NCI-H1930 (cell line): ENCODE data around the gene PTPRN2.
"Not testable (repeated sequence)": the region's sequence is repeated elsewhere in the genome, so short reads cannot be mapped to it uniquely, and the experiment has no call there.

Experiments
- DNase-seq, 2 experiments: peaks; one replicate each; lab custom pipeline; 2025; lab: John Stamatoyannopoulos, UW

The PTPRN2 gene

DNA sequence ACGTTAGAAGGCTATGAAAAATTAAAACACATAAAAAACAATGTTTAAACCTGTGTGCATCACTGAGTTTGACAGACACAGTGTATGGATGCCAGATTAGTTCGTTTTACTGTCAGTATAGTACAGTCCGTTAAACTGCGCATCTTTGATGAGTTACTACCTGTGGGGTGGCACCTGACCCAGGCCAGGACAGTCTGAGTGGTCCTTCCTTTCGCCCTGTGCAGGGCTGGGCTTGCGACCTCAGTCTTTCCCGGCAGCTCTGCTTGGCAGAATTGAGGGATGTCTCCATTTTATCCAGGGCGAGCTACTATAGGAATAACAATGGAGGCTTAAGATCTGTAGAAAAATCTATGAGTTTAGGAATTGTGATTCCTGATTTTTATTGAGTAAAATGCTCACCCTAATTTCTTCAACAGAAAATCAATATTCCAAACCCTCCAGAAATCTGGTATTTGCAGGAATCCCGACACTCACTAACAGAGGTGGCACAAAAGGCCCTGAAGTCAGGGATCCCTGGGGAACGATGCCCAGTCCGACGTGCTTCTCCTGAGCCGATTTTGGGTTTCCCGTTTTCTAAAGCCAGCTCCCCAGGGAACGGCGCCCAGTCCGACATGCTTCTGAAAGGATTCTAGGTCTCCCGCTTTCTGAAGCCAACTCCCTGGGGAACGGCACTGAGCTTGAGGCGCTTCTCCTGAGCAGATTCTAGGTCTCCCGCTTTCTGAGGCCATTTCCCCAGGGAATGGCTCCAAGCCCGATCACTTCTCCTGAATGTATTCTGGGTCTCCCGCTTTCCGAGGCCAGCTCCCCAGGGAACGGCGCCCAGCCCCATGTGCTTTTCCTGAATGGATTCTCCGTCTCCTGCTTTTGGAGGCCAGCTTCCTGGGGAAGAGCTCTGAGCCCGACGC, 873.2 kb downstream of the PTPRN2 start:
- no peak for DNase-seq

DNA sequence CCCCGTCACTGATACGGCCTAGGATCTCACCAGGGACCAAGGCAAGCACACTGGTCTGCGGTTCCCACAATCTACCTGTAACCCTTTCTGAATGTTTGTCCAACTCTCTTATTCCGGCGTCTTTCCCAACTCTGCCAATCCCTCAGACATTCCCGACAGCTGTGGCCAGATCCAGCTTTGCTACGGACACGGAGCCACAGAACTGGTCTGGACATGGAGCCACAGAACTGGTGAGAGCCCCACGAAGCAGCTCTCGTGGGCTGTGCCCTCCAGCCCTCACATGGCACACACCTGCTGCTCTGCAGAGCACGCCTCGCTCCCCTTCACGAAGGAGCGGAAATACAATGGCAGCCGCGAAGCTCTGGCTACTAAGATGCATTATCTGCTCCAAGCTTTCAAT, 874.0 kb downstream of the PTPRN2 start:
- DNase-seq, result no peak

DNA sequence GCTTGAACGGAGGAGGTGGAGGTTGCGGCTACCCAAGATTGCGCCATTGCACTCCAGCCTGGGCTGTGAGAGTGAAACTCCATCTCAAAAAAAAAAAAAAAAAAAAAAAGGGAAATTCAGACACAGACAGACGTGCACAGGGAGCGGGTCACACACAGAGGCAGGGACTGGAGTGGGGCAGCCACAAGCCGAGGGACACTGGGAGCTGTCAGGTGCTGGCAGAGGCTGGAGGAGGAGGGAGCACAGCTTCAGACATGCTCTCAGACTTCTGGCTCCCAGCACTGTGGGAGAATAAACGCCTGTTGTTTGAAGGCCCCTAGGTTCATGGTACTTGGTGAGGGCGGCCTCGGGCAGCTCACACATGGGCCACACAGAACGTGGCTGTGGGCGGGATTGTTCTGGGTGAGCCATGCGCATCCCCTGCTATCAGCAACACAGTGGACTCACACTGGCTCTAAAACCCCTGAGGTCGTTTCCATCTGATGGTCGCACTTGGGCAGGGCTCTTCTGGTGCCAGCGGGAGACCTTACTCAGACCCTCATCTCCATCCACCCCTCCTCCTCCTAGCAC, 874.9 kb downstream of the PTPRN2 start:
- no peak for DNase-seq

DNA sequence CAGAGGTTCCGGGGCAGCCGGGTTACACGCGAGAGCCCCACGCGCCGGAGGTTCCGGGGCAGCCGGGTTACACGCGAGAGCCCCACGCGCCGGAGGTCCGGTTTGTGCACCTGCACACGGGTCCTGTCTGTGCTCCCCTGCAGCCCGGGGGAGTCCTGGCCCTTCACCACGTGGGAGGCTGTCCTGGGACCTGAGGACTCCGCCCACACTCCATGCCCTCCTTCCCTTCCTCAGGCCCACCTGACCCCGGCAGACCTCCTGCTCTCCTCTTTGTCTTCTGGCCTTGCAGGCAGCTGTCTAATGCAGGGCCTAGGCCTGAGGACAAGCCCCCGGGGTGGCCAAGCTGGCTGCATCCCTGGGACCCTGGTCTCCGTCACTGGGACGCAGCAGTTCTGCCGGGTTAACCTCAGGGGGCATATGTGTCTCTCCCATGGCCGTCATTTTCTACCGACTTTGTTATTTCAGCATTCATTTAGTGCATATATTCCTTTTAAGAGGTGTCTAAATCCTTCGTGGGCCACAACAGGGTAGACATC, 876.2 kb downstream of the PTPRN2 start:
- DNase-seq, result no peak

DNA sequence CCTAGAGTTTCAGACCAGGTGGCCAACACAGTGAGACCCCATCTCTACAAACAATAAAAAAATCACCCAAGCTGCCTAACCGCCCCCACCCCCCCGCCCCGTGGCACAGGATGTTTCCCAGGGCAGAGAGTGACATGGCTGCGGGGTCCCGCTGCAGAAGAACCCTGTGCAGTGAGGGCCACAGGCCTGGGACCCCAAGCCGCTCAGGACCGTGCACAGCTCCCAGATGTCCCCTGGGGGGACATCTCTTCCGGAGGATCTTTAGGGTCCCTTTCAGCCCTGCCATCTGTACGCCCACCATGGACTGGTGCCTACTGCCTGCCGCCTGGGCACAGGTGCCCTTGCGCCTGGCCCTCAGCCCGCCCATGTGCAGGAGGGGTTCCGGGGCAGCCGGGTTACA, 877.2 kb downstream of the PTPRN2 start:
- no peak for DNase-seq

DNA sequence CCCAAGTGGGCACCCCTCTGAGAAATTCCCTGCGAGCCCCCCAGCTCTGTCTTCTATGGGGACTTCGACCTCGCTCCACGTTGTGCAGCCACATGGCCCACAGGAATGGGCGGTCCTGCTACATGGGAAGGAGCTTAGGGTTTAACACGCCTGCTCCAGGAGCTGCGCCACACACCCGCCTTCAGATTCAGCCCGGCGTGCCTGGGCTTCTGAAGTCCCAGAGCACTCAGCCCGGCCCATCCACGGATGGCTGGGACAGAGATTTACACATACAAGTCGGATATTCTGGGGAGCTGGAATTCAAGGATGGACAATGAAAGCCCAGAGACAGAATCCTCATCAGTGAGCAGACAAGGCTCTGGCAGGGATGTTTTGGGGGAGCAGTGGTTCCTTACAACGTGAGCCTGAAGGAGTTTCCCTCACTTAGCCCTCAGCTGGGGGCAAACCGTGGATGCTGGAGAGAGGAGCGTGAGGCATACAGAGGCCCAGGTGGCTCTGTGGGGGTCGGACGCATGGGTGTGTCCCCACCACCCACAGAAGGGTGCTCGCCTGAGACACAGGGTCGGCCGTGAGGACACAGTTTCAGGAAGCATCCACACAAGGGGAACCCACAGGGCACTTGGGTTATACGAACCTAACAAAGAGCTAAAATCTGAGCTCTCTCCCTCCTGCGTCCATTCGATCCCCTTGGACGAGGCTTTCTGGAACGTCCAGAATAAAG, 877.9 kb downstream of the PTPRN2 start:
- DNase-seq, result no peak

DNA sequence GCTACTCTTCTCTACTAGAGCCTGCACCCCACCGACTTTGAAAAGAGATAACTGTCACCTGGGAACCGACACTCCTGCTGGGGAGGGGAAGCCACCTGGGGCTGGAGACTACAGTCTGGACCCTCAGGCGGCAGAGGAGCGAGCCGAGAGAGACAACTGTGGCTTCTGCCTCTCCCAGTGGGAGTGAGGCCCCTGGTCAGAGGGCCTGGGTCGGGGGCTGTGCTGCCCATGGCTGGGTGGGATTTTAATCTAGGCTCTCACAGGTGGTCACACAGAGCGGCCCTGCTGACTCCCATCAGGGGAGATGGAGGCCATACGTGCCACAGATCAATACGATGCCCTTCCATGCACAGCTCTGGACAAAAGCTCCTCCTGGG, 878.7 kb downstream of the PTPRN2 start:
- DNase-seq, result no peak

DNA sequence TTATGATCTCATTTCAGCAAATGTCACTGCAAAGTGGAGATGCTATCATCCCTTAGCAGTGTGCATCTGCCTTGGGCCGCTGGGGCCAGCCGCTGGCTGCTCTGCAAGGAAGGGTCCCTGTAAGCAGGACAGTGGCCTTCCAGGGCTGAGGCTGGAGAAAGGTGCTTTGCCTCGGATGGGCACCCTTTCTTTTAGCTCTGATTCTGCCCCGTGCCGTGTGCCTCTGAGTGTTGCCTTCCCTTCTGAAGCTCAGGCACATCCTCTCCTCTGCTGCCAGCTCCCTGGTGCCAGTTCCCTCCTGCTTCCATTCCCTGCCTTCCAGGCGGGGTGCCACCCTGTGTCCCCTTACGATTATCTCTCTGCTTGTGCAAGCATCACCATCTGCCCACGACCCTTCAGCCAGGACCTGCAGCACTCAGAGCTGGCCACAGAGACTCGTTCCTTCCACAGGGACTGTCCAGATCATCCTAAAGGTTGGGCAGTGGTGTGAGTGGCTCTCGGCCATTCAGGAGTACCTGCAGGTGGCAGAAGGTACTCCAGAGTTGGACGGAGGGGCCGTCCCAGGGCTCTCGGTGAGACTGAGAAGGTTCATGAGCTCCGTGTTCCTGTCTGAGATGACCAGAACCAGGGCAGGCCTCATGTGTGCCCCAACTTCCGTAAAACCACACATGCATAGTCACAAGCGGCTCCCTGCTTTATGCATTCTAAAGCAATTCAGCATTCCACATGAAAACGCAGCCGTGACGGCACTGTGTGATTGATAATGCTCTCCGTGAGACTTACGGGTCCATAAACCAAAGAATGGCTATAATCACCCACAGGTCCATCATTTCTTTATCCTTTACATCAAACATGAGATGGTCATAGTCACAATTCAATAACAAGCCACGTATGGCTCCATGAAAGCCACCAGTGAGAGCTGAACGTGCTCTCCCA, 879.4 kb downstream of the PTPRN2 start:
- DNase-seq, result no peak

DNA sequence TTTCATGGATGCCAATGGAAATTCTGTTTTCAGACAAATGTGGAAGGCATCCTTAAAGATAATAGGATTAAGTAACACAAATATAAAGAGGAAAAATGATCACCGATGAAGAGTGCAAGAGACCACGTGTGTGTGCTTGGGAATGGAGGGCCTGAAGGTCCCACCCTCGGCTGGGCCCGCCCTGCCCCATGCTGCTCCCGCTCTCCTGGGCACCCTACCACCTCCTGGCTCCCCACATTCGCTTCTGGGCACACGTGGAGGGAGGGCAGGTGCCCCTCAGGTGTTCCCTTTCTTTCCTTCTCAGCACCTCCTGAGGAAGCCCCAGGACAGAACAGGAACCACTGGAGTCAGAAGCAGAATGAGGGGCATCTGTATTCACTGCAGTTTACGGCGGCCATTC, 883.3 kb downstream of the PTPRN2 start:
- no peak for DNase-seq

DNA sequence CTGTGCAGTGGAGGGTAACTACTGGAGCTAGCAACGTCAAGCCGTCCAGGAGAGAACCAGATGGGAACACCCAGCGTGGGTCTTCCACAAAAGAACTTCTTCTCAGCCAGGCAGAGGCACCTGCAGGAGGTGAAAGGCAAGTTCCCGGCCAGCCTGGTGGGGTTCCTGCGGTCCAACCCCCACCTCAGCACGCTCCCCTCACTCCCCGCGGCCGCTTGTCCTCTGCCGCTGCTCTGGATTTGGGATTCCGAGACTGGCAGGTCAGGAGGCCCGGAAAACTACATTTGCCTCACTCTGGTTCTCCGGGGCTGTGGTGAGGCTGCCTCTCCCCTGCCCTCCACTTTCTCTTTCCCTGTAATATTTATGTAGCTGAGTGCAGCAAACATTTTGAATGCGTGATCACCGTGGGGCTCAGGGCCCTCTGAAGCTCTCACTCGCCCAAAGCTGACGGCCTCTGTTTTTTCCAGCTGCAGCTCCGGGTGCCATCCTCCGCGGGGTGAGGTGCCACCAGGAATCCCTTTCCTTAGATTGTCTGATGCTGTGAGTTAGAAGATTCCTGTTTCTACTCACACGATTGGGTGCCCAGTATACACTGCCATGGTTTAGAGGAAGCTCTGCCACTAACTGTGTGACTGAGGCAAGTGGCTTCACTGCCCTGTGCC, 884.0 kb downstream of the PTPRN2 start:
- no peak for DNase-seq

DNA sequence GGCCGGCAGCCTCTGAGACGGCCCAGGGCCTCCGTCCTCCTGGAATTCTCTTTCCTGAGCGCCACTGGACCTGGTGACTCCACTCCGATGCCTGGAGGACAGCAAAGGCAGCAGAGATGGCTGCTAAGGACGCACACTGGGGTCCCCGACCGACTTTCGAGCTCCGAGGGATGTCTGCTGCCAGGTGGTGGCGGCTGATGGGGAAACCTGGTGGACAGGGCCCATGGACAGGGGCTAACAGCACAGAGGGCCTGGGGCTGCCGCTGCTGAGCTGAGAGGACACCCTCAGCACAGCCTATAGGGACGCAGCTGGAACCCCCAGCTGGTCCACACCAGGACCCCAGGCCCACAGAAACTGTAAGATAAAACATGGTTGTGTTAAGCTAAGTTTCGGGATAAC, 884.5 kb downstream of the PTPRN2 start:
- no peak for DNase-seq

DNA sequence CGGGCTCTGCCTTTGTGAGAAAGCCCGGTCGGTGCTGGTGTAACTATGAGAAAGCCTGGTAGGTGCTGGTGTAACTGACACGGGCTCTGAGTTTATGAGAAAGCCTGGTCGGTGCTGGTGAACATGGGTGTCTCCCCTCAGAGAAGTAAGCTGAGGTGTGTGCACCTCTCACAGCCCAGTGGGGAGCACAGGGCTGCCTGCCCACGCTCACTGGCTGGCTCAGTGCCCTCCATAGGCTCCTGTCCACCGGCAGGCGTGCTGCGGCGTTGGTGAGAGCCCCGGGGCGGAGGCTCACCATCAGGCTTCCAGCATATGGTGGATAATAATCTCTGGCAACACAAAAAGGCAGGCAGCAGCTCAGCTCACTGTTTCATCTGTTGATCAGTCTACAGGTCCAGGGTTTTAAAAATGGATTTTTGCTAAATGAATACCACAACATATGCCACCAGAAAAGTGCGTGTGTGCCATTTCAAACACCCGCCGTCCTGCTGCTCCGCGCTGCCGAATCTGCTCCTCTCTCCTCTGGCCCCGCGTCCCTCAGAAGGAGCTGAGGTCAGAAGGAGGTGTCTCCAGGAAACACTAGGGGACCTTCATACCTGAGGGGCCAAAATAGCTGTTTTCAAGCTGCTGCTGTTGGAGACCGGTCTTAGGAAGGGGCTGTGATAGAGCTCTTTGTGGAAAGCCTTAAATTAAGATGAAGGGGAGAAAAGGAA, 885.2 kb downstream of the PTPRN2 start:
- DNase-seq, result no peak

DNA sequence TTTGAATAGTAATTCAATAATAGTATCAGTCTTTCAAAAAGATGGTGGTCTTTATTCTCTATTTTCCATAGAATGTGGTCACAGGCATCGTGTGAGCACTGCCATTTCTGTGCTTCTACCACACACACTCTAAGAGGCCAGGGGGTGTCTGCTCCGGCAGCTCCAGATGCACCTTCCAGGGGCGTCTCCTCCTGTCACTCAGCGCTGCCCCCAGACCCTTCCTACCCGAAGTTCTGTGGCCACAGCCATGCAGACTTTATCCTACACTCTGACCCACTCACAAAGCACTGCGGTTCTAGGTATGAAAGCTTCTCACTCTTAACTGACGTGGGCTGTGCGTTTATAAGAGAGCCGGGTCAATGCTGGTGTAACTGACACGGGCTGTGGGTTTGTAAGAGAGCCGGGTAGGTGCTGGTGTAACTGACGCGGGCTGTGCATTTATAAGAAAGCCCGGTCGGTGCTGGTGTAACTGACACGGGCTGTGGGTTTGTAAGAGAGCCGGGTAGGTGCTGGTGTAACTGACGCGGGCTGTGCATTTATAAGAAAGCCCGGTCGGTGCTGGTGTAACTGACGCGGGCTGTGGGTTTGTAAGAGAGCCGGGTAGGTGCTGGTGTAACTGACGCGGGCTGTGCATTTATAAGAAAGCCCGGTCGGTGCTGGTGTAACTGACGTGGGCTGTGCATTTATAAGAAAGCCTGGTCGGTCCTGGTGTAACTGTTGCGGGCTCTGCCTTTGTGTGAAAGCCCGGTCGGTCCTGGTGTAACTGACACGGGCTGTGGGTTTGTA, 886.0 kb downstream of the PTPRN2 start:
- not testable (repeated sequence) for DNase-seq

DNA sequence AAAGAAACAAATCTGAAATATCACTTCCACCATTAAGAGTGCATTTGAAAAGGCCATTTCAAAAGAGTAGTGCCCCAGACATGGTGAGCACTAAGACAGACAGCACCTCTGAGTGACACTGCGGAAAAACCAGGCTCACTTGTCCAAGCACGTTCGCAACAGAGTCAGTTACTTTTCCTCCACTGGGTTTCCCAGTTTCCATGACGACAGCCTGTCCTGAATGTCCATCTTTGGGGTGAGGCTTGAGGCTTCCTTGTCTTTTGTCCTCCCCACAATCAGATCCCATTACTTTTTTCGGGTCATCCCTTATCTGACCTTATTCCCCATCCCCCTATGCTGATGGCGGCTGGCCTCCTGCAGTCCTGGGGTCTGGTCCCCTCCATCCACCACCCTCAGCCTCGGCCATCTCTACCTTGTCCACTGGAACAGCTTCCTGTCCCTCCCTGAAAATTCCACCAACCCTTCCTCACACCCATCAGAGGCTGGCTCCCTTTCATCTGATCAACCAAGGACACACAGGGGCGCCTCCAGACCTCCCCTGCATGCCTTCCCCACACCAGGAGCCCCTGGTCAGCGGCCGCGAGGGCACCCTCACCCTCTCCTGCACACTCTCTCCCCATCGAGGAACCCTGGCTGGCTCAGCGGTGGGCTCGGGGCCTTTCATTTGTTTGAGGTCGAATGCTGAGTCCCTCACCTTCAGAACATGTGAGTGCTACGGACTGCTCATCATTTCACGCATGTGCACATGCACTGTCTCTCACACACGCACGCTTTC, 887.2 kb downstream of the PTPRN2 start:
- DNase-seq, result no peak

DNA sequence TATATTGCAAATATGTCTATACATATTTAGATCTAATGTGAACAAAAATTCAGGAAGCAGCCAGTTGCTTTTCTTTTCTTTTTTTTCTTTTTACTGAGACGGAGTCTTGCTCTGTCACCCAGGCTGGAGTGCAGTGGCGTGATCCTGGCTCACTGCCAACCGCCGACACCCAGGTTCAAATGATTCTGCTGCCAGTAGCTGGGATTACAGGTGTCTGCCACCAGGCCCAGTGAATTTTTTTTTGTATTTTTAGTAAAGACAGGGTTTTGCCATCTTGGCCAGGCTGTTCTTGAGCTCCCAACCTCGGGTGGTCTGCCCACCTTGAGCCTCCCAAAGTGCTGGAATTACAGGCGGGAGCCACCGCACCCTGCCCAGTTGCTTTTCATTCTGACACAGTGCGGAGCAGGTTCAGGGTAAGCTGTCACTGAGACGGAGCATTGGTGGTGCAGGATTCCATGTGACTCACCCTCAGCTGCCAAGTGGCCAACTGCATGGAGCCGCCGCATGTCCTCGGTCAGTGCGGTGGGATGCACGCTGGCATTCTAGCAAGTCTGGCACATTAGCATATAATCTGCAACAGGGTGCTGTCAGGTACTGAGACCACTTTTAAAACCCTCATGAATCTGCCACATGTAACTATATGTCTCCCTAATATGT, 888.1 kb downstream of the PTPRN2 start:
- no peak for DNase-seq

DNA sequence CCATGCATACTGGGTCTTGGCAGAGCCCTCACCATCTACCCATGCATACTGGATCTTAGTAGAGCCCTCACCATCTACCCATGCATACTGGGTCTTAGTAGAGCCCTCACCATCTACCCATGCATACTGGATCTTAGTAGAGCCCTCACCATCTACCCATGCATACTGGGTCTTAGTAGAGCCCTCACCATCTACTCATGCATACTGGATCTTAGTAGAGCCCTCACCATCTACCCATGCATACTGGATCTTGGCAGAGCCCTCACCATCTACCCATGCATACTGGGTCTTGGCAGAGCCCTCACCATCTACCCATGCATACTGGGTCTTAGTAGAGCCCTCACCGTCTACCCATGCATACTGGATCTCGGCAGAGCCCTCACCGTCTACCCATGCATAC, 890.3 kb downstream of the PTPRN2 start:
- DNase-seq, result not testable (repeated sequence)

DNA sequence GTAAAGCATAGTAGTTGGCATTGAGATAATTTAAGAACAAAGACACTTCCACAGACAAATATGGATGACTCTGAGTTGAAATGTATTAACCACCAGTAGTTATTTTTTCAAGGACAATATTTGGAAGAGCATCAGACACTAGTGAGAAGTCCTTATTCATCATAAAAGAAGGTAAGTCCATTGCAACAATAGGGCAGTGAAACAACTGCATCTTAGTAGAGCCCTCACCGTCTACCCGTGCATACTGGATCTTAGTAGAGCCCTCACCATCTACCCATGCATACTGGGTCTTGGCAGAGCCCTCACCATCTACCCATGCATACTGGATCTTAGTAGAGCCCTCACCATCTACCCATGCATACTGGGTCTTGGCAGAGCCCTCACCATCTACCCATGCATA, 892.0 kb downstream of the PTPRN2 start:
- DNase-seq, result not testable (repeated sequence)

DNA sequence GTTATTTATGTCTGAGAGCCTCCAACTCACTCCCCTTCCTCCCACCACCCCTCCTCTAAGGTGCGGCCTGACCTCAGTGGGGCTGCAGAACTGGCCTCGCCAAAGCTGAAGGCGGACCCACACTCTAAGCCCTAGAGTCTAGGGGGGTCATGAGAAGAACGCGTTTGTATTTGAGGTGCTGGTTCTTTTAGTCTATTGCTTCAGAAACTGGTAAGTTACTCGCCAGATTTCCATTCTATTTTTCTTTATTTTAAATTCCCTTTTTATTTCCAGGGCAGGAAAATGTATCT, 893.3 kb downstream of the PTPRN2 start:
- no peak for DNase-seq
